Sigmoid colon (tissue), 7 donors: Measurements from ENCODE around the gene LIMK2. TPM values are rescaled to one million over a fixed set of nuclear protein-coding genes. Genes with fewer than 3 reads are reported as not detected.
A peak's percentile ranks its signal among the peaks of the same experiment; 100 is the strongest.

Experiments used
- DNase-seq: peaks from one replicate; pipeline ENCODE4 v3.0.0-alpha.2; 2019
- H3K27ac ChIP-seq, 4 donors: fragments of 200-600 bp; sonication (generic); one replicate each; pipeline ENCODE4 v1.5.1; 2016 to 2019; ENCODE audit warnings: mild to moderate bottlenecking in 1 of 4
- H3K27me3 ChIP-seq, 3 donors: fragments of 200-600 bp; sonication (generic); one replicate each; pipeline ENCODE4 v1.5.1; 2019; ENCODE audit warnings: mild to moderate bottlenecking in 1 of 3
- H3K36me3 ChIP-seq, 4 donors: fragments of 200-600 bp; sonication (generic); one replicate each; pipeline ENCODE4 v1.5.1; 2016 to 2019
- H3K4me1 ChIP-seq, 4 donors: fragments of 200-600 bp; sonication (generic); one replicate each; pipeline ENCODE4 v1.5.1; 2017 to 2019
- H3K4me3 ChIP-seq, 4 donors: fragments of 200-600 bp; sonication (generic); one replicate each; pipeline ENCODE4 v1.5.1; 2017 to 2019; ENCODE audit warnings: mild to moderate bottlenecking in 2 of 4, moderate library complexity in 1 of 4
- H3K9me3 ChIP-seq, 4 donors: fragments of 200-600 bp in 3 of 4; sonication (generic) in 3 of 4; one replicate each; pipeline versions ENCODE4 v1.5.1 to v1.6.1; 2013 to 2019
- EP300 ChIP-seq, 4 donors: sonication (generic); formaldehyde crosslinking; IDR thresholded peaks; one replicate each; pipeline ENCODE4 v1.6.1; 2017; ENCODE audit warnings: antibody characterized with exemption in 4 of 4
- POLR2A ChIP-seq, 2 donors: fragments of 450-650 bp; IDR thresholded peaks; one replicate each; pipeline ENCODE4 v1.6.1; 2016; ENCODE audit warnings: antibody characterized with exemption in 2 of 2, mild to moderate bottlenecking in 2 of 2, moderate library complexity in 2 of 2
- POLR2AphosphoS5 ChIP-seq, 4 donors: sonication (generic); formaldehyde crosslinking; IDR thresholded peaks; one replicate each; pipeline ENCODE4 v1.6.1; 2017; ENCODE audit warnings: antibody characterized with exemption in 4 of 4
- WGBS, 2 donors: extraction: QIAGEN DNeasy Blood & Tissue Kit; methylation state at CpG; one replicate each; pipeline ENCODE4 v1.1.7; 2013; 5-methylcytosine and 5-hydroxymethylcytosine counted together
- intact Hi-C: fragments of 100-400 bp; cut with DNase I; formaldehyde crosslinking; loops from one replicate; pipeline ENCODE4 v1.15.1; 2023
- polyA plus RNA-seq, 3 donors: library from polyadenylated mRNA; stranded (reverse); fragments of 200-250 nt; gene quantifications; one replicate each; pipeline ENCODE4 v1.2.3, GENCODE V29; 2013
- total RNA-seq, 4 donors: library from RNA; depleted of rRNA; stranded (reverse); fragments of >200 nt; gene quantifications; one replicate each; pipeline ENCODE4 v1.1.0, GENCODE V29; 2016
- TF ChIP-seq, protein P1 (sequence below), 4 experiments: fragments of 450-650 bp in 3 of 4; fragments of 200-600 bp in 1 of 4; IDR thresholded peaks; one replicate each; pipeline ENCODE4 v1.5.1; 2016 to 2019; ENCODE audit warnings: antibody characterized with exemption in 4 of 4, mild to moderate bottlenecking in 3 of 4, moderate library complexity in 2 of 4
- donor health status: healthy with polysubstance abuse.
- donor health status: Bipolar disorder and iron deficiency.
- donor health status: healthy.

The LIMK2 gene
- total and polyA plus RNA-seq, 7 donors, result 10.3 to 58.7 (median 20.8) TPM

DNA sequence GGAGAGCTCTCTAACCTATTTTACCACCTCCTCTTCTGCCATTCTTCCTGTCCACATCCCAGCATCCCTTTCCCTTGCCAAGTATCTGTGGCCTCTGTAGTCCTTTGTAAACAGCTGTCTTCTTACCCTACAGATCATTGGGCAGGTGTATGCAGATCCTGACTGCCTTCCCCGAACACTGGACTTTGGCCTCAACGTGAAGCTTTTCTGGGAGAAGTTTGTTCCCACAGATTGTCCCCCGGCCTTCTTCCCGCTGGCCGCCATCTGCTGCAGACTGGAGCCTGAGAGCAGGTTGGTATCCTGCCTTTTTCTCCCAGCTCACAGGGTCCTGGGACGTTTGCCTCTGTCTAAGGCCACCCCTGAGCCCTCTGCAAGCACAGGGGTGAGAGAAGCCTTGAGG, 62.9 kb downstream of the LIMK2 start:
- no peaks in the 10 kb centered on the region for H3K9me3 ChIP-seq
- intact Hi-C loops, result no loop called here
- no peaks in the 10 kb centered on the region for H3K27me3 ChIP-seq
- no peak overlapping the region for H3K27ac ChIP-seq
- H3K36me3 ChIP-seq, result peaks cover 9 to 62% (median 13%) of the 10 kb centered on the region in 4 donors
- TF ChIP-seq POLR2AphosphoS5 (IDR thresholded peaks at IDR 0.05) (no peak), EP300 (IDR thresholded peaks at IDR 0.05) (no peak), POLR2A (IDR thresholded peaks at IDR 0.05) (no peak)
- TF ChIP-seq, protein P1, sequence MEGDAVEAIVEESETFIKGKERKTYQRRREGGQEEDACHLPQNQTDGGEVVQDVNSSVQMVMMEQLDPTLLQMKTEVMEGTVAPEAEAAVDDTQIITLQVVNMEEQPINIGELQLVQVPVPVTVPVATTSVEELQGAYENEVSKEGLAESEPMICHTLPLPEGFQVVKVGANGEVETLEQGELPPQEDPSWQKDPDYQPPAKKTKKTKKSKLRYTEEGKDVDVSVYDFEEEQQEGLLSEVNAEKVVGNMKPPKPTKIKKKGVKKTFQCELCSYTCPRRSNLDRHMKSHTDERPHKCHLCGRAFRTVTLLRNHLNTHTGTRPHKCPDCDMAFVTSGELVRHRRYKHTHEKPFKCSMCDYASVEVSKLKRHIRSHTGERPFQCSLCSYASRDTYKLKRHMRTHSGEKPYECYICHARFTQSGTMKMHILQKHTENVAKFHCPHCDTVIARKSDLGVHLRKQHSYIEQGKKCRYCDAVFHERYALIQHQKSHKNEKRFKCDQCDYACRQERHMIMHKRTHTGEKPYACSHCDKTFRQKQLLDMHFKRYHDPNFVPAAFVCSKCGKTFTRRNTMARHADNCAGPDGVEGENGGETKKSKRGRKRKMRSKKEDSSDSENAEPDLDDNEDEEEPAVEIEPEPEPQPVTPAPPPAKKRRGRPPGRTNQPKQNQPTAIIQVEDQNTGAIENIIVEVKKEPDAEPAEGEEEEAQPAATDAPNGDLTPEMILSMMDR (IDR thresholded peaks at IDR 0.05), result no peak
- 21 to 67% methylated on average over 6 of the region's 6 CpGs for WGBS, 2 donors
- peaks cover 0 to 5% (median 0%) of the 10 kb centered on the region in 4 donors for H3K4me1 ChIP-seq
- H3K4me3 ChIP-seq, result no peak overlapping the region
- DNase-seq, result peak; percentile 43

DNA sequence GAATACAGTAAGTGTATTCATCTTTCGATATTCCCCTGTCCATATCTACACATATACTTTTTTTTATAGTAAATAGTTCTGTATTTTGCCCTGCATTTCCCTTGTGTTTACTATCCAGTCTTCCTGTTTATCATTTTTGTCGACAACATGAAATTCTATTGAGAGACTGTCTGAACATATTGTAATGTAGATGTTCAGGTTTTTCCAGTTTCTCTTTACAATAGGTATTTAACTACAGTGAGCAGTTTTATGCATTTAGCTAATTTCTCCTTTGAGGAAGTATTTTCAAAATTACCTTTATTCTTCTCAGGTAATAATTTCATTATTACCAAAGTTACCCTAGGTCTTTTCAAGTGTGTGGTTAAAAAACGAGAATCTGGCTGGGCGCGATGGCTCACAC, 63.5 kb downstream of the LIMK2 start:
- no peak overlapping the region for H3K27ac ChIP-seq
- no peak for TF ChIP-seq POLR2AphosphoS5 (IDR thresholded peaks at IDR 0.05)
- no peak for TF ChIP-seq EP300 (IDR thresholded peaks at IDR 0.05)
- TF ChIP-seq POLR2A (IDR thresholded peaks at IDR 0.05), result no peak
- TF ChIP-seq, protein P1 (IDR thresholded peaks at IDR 0.05), result no peak
- 53 to 68% methylated on average over 5 of the region's 5 CpGs for WGBS, 2 donors

GRCh38 chr22:31276426-31277167, 64.5 kb downstream of the LIMK2 start:
- Histone ChIP-seq H3K36me3 (peaks cover 9 to 75% (median 19%) of the 10 kb centered on the region in 4 donors), H3K4me1 (peaks cover 0 to 5% (median 0%) of the 10 kb centered on the region in 4 donors), H3K27me3 (no peaks in the 10 kb centered on the region), H3K9me3 (no peaks in the 10 kb centered on the region), H3K4me3 (no peak overlapping the region), H3K27ac (no peak overlapping the region)
- WGBS, 2 donors, result 92 to 95% methylated on average over 69 of the region's 69 CpGs
- TF ChIP-seq EP300 (IDR thresholded peaks at IDR 0.05) (no peak), POLR2A (IDR thresholded peaks at IDR 0.05) (no peak), POLR2AphosphoS5 (IDR thresholded peaks at IDR 0.05) (no peak)
- TF ChIP-seq, protein P1 (IDR thresholded peaks at IDR 0.05), result no peak
- DNase-seq, result peak; percentile 58
- intact Hi-C loops, result no loop called here

More for the DNA sequence above, 63.5 kb downstream of the LIMK2 start:
- H3K4me3 ChIP-seq, result no peak overlapping the region
- intact Hi-C loops, result no loop called here
- no peaks in the 10 kb centered on the region for H3K27me3 ChIP-seq
- no peak for DNase-seq
- no peaks in the 10 kb centered on the region for H3K9me3 ChIP-seq
- H3K4me1 ChIP-seq, result peaks cover 0 to 5% (median 0%) of the 10 kb centered on the region in 4 donors
- peaks cover 9 to 66% (median 16%) of the 10 kb centered on the region in 4 donors for H3K36me3 ChIP-seq

GRCh38 chr22:31277741-31278140, 65.6 kb downstream of the LIMK2 start:
- 81 to 91% methylated on average over 5 of the region's 5 CpGs for WGBS, 2 donors
- Histone ChIP-seq H3K4me1 (peaks cover 0 to under 1% (median 0%) of the 10 kb centered on the region in 4 donors), H3K27me3 (no peaks in the 10 kb centered on the region), H3K9me3 (no peaks in the 10 kb centered on the region), H3K4me3 (no peak overlapping the region), H3K36me3 (peaks cover 18 to 82% (median 25%) of the 10 kb centered on the region in 4 donors), H3K27ac (peak overlapping the region in 1 of 4 donors; percentile 8)
- intact Hi-C loops, result no loop called here
- TF ChIP-seq POLR2A (IDR thresholded peaks at IDR 0.05) (no peak), EP300 (IDR thresholded peaks at IDR 0.05) (no peak), POLR2AphosphoS5 (IDR thresholded peaks at IDR 0.05) (no peak)
- TF ChIP-seq, protein P1 (IDR thresholded peaks at IDR 0.05), result no peak
- no peak for DNase-seq
